Activated CD8-positive, alpha-beta memory T cell treated with anti-CD3 and anti-CD28 coated beads, Interleukin-2, amount 50 U/mL, for 48 hours (primary cell): ENCODE results near the gene P2RX6.

Experiments used
- DNase-seq: peaks from one replicate; pipeline ENCODE4 v3.0.0-alpha.2; 2020

Gene P2RX6

GRCh38 chr22:20980523-20980922, 34.4 kb upstream of the P2RX6 start:
- no peak for DNase-seq

GRCh38 chr22:20980938-20981722, 33.8 kb upstream of the P2RX6 start:
- no peak for DNase-seq

- peak; percentile 88 for DNase-seq
Observed at GRCh38 chr22:20981787-20982562, 33.0 kb upstream of the P2RX6 start, which contains the start of gene LZTR1. TSS of gene LZTR1 (plus strand) at chr22:20982297. CDS start at chr22:20982372, 75 bp downstream.

GRCh38 chr22:20982563-20982882, 32.4 kb upstream of the P2RX6 start:
- no peak for DNase-seq

- DNase-seq = no peak
Observed at GRCh38 chr22:20983081-20983771, 31.7 kb upstream of the P2RX6 start.

- DNase-seq = no peak
Observed at GRCh38 chr22:20985720-20986119, 29.2 kb upstream of the P2RX6 start.

- DNase-seq = no peak
Observed at GRCh38 chr22:20986365-20986764, 28.6 kb upstream of the P2RX6 start.

- no peak for DNase-seq
Observed at GRCh38 chr22:20987375-20987774, 27.6 kb upstream of the P2RX6 start.

GRCh38 chr22:20988573-20989322, 26.2 kb upstream of the P2RX6 start:
- DNase-seq = no peak

GRCh38 chr22:20989323-20990138, 25.4 kb upstream of the P2RX6 start:
- DNase-seq = no peak

- no peak for DNase-seq
Observed at GRCh38 chr22:20990184-20991180, 24.5 kb upstream of the P2RX6 start.

GRCh38 chr22:20991252-20992055, 23.5 kb upstream of the P2RX6 start:
- DNase-seq = no peak

- no peak for DNase-seq
Observed at GRCh38 chr22:20992056-20992442, 22.9 kb upstream of the P2RX6 start.

- no peak for DNase-seq
Observed at GRCh38 chr22:20992456-20993303, 22.3 kb upstream of the P2RX6 start.

- no peak for DNase-seq
Observed at GRCh38 chr22:20993304-20994127, 21.4 kb upstream of the P2RX6 start.

GRCh38 chr22:20994128-20994901, 20.6 kb upstream of the P2RX6 start:
- DNase-seq = no peak

- no peak for DNase-seq
Observed at GRCh38 chr22:20994902-20995241, 20.1 kb upstream of the P2RX6 start.
